Smooth muscle cell (in vitro differentiated cells): Measurements from ENCODE around the gene CEP70. TPM values are rescaled to one million over a fixed set of nuclear protein-coding genes. Genes with fewer than 3 reads are reported as not detected.

Source experiments
- DNase-seq: peaks from one replicate; lab custom pipeline; 2025; ENCODE audit not compliant: unreplicated experiment; lab: John Stamatoyannopoulos, UW
- H2AFZ ChIP-seq: fragments of 200-600 bp; sonication (generic); 2 replicates; pipeline ENCODE4 v1.6.0; 2016; ENCODE audit warnings: antibody characterized with exemption, low read depth, mild to moderate bottlenecking
- H3F3A ChIP-seq: fragments of 200-600 bp; sonication (generic); 2 replicates; pipeline ENCODE4 v1.6.0; 2017; ENCODE audit warnings: antibody characterized with exemption, low read depth
- H3K27ac ChIP-seq: fragments of 200-600 bp; sonication (generic); 2 replicates; pipeline ENCODE4 v1.5.1; 2016; ENCODE audit warnings: low read depth, mild to moderate bottlenecking
- H3K27me3 ChIP-seq: fragments of 200-600 bp; sonication (generic); 2 replicates; pipeline ENCODE4 v1.6.1; 2016; ENCODE audit warnings: low read depth, mild to moderate bottlenecking
- H3K36me3 ChIP-seq: fragments of 200-600 bp; sonication (generic); 2 replicates; pipeline ENCODE4 v1.5.1; 2016; ENCODE audit warnings: low read depth
- H3K4me1 ChIP-seq: fragments of 200-600 bp; sonication (generic); 2 replicates; pipeline ENCODE4 v1.5.1; 2016; ENCODE audit warnings: low read depth
- H3K4me2 ChIP-seq: fragments of 200-600 bp; sonication (generic); 2 replicates; pipeline ENCODE4 v1.6.0; 2016; ENCODE audit warnings: mild to moderate bottlenecking
- H3K4me3 ChIP-seq: fragments of 200-600 bp; sonication (generic); 2 replicates; pipeline ENCODE4 v1.5.1; 2016; ENCODE audit warnings: mild to moderate bottlenecking
- H3K79me2 ChIP-seq: fragments of 200-600 bp; sonication (generic); 2 replicates; pipeline ENCODE4 v1.6.0; 2016; ENCODE audit warnings: low read depth, mild to moderate bottlenecking
- H3K9ac ChIP-seq: fragments of 200-600 bp; sonication (generic); 2 replicates; pipeline ENCODE4 v1.6.0; 2016; ENCODE audit warnings: low read depth
- H3K9me3 ChIP-seq: fragments of 200-600 bp; sonication (generic); replicated peaks from 2 replicates; pipeline ENCODE4 v1.5.1; 2016; ENCODE audit warnings: low read depth
- H4K20me1 ChIP-seq: fragments of 200-600 bp; sonication (generic); 2 replicates; pipeline ENCODE4 v1.6.0; 2016; ENCODE audit warnings: low read depth
- WGBS: methylation state at CpG from one replicate; pipeline ENCODE4 v1.1.7; 2016; ENCODE audit warnings: low lambda C conversion rate; 5-methylcytosine and 5-hydroxymethylcytosine counted together
- polyA plus RNA-seq: library from polyadenylated mRNA; unstranded; fragments of >200 nt; fragmentation: Nextera tagmentation; extraction: Ambion mirVana; gene quantifications from 2 replicates; pipeline ENCODE4 v1.2.1, GENCODE V29; 2016
- total RNA-seq: library from RNA; depleted of rRNA; stranded (reverse); fragments of >200 nt; gene quantifications from 2 replicates; pipeline ENCODE4 v1.2.3, GENCODE V29; 2014
- TF ChIP-seq, protein P1 (sequence below): fragments of 200-600 bp; sonication (generic); IDR thresholded peaks from 2 replicates; pipeline ENCODE4 v1.5.1; 2017; ENCODE audit warnings: borderline replicate concordance, mild to moderate bottlenecking, antibody characterized with exemption; ENCODE audit not compliant: insufficient read depth, poor library complexity, severe bottlenecking

The CEP70 gene
- total and polyA plus RNA-seq, 2 experiments from 2014 or later, result 6.3 to 17.1 TPM

GRCh38 chr3:138472141-138472825, 121.8 kb downstream of the CEP70 start:
- no peak overlapping the region for H2AFZ ChIP-seq
- WGBS, result 86% methylated on average over 8 of the region's 8 CpGs
- no peaks in the 10 kb centered on the region for H3K4me1 ChIP-seq

DNA sequence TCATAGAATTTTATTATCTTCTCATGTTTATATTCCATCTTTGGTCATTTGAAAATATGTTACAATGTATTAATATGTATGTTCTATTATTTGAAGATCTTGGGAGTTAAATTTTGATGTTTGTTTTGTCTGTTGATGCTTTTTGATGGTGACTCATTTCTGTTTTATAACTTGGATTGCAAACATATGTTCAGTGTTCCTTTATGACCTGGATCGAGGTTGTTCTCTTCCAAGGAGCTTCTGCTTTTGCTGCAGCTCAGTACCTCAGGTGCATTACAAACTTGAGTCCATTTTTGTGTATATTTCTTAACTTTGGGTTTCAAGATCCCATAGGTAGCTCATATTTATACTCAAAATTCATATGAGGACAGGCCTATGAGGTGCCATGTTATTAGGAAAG, 122.6 kb downstream of the CEP70 start:
- H2AFZ ChIP-seq, result no peak overlapping the region
- no peak overlapping the region for H3K9ac ChIP-seq
- TF ChIP-seq, protein P1, sequence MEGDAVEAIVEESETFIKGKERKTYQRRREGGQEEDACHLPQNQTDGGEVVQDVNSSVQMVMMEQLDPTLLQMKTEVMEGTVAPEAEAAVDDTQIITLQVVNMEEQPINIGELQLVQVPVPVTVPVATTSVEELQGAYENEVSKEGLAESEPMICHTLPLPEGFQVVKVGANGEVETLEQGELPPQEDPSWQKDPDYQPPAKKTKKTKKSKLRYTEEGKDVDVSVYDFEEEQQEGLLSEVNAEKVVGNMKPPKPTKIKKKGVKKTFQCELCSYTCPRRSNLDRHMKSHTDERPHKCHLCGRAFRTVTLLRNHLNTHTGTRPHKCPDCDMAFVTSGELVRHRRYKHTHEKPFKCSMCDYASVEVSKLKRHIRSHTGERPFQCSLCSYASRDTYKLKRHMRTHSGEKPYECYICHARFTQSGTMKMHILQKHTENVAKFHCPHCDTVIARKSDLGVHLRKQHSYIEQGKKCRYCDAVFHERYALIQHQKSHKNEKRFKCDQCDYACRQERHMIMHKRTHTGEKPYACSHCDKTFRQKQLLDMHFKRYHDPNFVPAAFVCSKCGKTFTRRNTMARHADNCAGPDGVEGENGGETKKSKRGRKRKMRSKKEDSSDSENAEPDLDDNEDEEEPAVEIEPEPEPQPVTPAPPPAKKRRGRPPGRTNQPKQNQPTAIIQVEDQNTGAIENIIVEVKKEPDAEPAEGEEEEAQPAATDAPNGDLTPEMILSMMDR, result no peak
- H3K9me3 ChIP-seq, result no peaks in the 10 kb centered on the region
- H4K20me1 ChIP-seq, result no peaks in the 10 kb centered on the region
- DNase-seq, result no peak
- H3K4me2 ChIP-seq, result no peak overlapping the region
- 97% methylated on average over 1 of the region's 1 CpG for WGBS
- no peaks in the 10 kb centered on the region for H3K79me2 ChIP-seq
- no peak overlapping the region for H3K27ac ChIP-seq
- no peaks in the 10 kb centered on the region for H3K4me1 ChIP-seq
- H3K4me3 ChIP-seq, result no peak overlapping the region
- no peaks in the 10 kb centered on the region for H3F3A ChIP-seq
- H3K27me3 ChIP-seq, result no peaks in the 10 kb centered on the region
- no peaks in the 10 kb centered on the region for H3K36me3 ChIP-seq

More at GRCh38 chr3:138472141-138472825, 121.8 kb downstream of the CEP70 start:
- H3K79me2 ChIP-seq, result no peaks in the 10 kb centered on the region
- no peak overlapping the region for H3K9ac ChIP-seq
- H3K27ac ChIP-seq, result no peak overlapping the region
- H3K36me3 ChIP-seq, result no peaks in the 10 kb centered on the region
- no peak for DNase-seq
- H4K20me1 ChIP-seq, result no peaks in the 10 kb centered on the region
- no peaks in the 10 kb centered on the region for H3K27me3 ChIP-seq
- TF ChIP-seq, protein P1, result no peak
- no peaks in the 10 kb centered on the region for H3F3A ChIP-seq
- H3K4me3 ChIP-seq, result no peak overlapping the region
- no peak overlapping the region for H3K4me2 ChIP-seq
- no peaks in the 10 kb centered on the region for H3K9me3 ChIP-seq

DNA sequence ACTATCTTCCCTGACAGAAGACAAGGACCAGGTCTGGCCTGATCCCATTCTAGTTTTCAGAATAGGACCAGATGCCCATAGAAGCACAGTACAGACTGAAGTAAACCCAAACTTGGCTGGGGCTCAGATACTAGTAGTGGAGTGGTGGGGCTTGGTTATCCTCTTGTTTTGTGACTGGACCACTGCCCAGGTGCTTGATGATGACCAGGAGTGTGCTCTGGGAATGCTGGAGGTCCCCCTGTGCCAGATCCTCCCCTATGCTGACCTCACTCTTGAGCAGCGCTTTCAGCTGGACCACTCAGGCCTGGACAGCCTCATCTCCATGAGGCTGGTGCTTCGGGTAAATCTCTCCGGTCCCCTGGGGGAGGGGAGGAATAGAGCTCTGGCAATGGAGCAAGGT, 123.4 kb downstream of the CEP70 start:
- no peaks in the 10 kb centered on the region for H3K4me1 ChIP-seq
- no peaks in the 10 kb centered on the region for H3K36me3 ChIP-seq
- H3K4me3 ChIP-seq, result no peak overlapping the region
- DNase-seq, result no peak
- H3K9me3 ChIP-seq, result no peaks in the 10 kb centered on the region
- H3K9ac ChIP-seq, result no peak overlapping the region
- H4K20me1 ChIP-seq, result no peaks in the 10 kb centered on the region
- no peaks in the 10 kb centered on the region for H3K79me2 ChIP-seq
- H3K27me3 ChIP-seq, result no peaks in the 10 kb centered on the region
- H3K27ac ChIP-seq, result no peak overlapping the region
- TF ChIP-seq, protein P1, result no peak
- H2AFZ ChIP-seq, result no peak overlapping the region
- H3F3A ChIP-seq, result no peaks in the 10 kb centered on the region
- 82% methylated on average over 3 of the region's 3 CpGs for WGBS
- H3K4me2 ChIP-seq, result no peak overlapping the region

- Histone ChIP-seq H3K9me3 (no peaks in the 10 kb centered on the region), H3K27me3 (no peaks in the 10 kb centered on the region), H3K9ac (no peak overlapping the region), H3K27ac (no peak overlapping the region), H3K79me2 (no peaks in the 10 kb centered on the region), H3K4me1 (no peaks in the 10 kb centered on the region), H3K4me2 (no peak overlapping the region), H2AFZ (no peak overlapping the region), H3F3A (no peaks in the 10 kb centered on the region), H3K36me3 (no peaks in the 10 kb centered on the region), H4K20me1 (no peaks in the 10 kb centered on the region), H3K4me3 (no peak overlapping the region)
- no peak for DNase-seq
- 93% methylated on average over 6 of the region's 6 CpGs for WGBS
- TF ChIP-seq, protein P1, result no peak
Observed at GRCh38 chr3:138469874-138470273, 124.2 kb downstream of the CEP70 start.
